Heart right ventricle (tissue), 16 donors: ENCODE measurements around the gene PTPRG. TPM values are rescaled to one million over a fixed set of nuclear protein-coding genes. Genes with fewer than 3 reads are reported as not detected.

Source experiments
- ATAC-seq, 8 donors: fragments of 200-7000 bp; cut with Tn5 transposase; one replicate each; pipeline ENCODE4 v1.9.1; 2020; ENCODE audit warnings: mild to moderate bottlenecking in 8 of 8, moderate library complexity in 8 of 8, moderate number of reproducible peaks in 1 of 8
- DNase-seq, 2 donors: peaks; one replicate each; pipeline ENCODE4 v3.0.0-alpha.2; 2020
- H3K27ac ChIP-seq, 10 donors: fragments of 200-600 bp; sonication (generic) in 2 of 10; one replicate each; pipeline versions ENCODE4 v1.5.0 to v1.8.0; 2020 to 2022; ENCODE audit warnings: mild to moderate bottlenecking in 3 of 10
- H3K27me3 ChIP-seq, 7 donors: fragments of 200-600 bp; one replicate each; pipeline ENCODE4 v1.8.0; 2021 to 2022; ENCODE audit warnings: mild to moderate bottlenecking in 2 of 7
- H3K36me3 ChIP-seq, 9 donors: fragments of 200-600 bp; sonication (generic) in 1 of 9; one replicate each; pipeline versions ENCODE4 v1.5.0 to v1.8.0; 2020 to 2022; ENCODE audit warnings: mild to moderate bottlenecking in 2 of 9
- H3K4me1 ChIP-seq, 9 donors: fragments of 200-600 bp; sonication (generic) in 1 of 9; one replicate each; pipeline versions ENCODE4 v1.5.0 to v1.8.0; 2020 to 2022; ENCODE audit warnings: mild to moderate bottlenecking in 4 of 9
- H3K4me3 ChIP-seq, 10 donors: fragments of 200-600 bp; sonication (generic) in 2 of 10; one replicate each; pipeline versions ENCODE4 v1.5.0 to v1.8.0; 2020 to 2022; ENCODE audit warnings: mild to moderate bottlenecking in 7 of 10, moderate library complexity in 2 of 10
- H3K9me3 ChIP-seq, 11 donors: fragments of 200-600 bp in 10 of 11; sonication (generic) in 2 of 11; one replicate each; pipeline versions ENCODE4 v1.5.0 to v1.8.0; 2013 to 2022; ENCODE audit warnings: mild to moderate bottlenecking in 2 of 11, control low read depth in 1 of 11, moderate library complexity in 1 of 11
- WGBS, 2 donors: extraction: QIAGEN DNeasy Blood & Tissue Kit; methylation state at CpG; one replicate each; pipeline ENCODE4 v1.1.7; 2013; ENCODE audit warnings: inconsistent platforms in 1 of 2; 5-methylcytosine and 5-hydroxymethylcytosine counted together
- intact Hi-C, 10 donors: fragments of 100-400 bp; cut with DNase I; formaldehyde crosslinking; loops; one replicate each; pipeline versions ENCODE4 v1.11.1 to v1.14.2; 2022
- polyA plus RNA-seq, 2 donors: library from polyadenylated mRNA; stranded (reverse); fragments of 200-250 nt; gene quantifications; one replicate each; pipeline ENCODE4 v1.2.3, GENCODE V29; 2013
- total RNA-seq, 10 donors: library from RNA; stranded (reverse); fragmentation: NEBNext Ultra II Directional in 3 of 10; extraction: Animal tissue kit (Norgen Biotek cat#: 25700) in 3 of 10; gene quantifications; one replicate each; pipeline versions ENCODE4 v1.2.1 to v1.2.4, GENCODE V29; 2021 to 2023
- TF ChIP-seq, protein P1 (sequence below), 9 donors: fragments of 200-600 bp; sonication (generic) in 2 of 9; IDR thresholded peaks; one replicate each; pipeline versions ENCODE4 v1.5.0 to v1.8.0; 2021 to 2022; ENCODE audit warnings: antibody characterized with exemption in 9 of 9, mild to moderate bottlenecking in 5 of 9, moderate library complexity in 1 of 9
- donor health status: Arrhythmogenic right ventricular cardiomyopathy.
- donor health status: ischemic (EF 13 %, LVEDD 7.1; RV severe dilation, severe dysfunction).
- donor health status: healthy with polysubstance abuse.
- donor health status: DM: no; HTN: yes; CAD: no.
- donor health status: DM: no; HTN: no; CAD: no.
- donor health status: ischemic (EF 25% LVEDD 6.9; RV normal size, moderate dysfunction).
- donor health status: ischemic (EF 25% LVEDD 5.7; RV mildly dilated, moderate dysfunction).
- donor health status: healthy.
- donor health status: DM: yes; HTN: yes; CAD: no.
- donor health status: Ischemic cardiomyopathy.
- donor health status: ischemic (EF 35%, LVEDD 5.7; RV mildly dilated, moderate dysfunction).
- donor health status: nonischemic (EF 11% LVEDD 7.7; RV severe dilation, severe dysfunction).
- donor health status: DM: yes; HTN: yes; CAD: no.
- donor health status: PGD.
- donor health status: ischemic (EF 29% LVEDD 5.4; RV normal size, mild dysfunction).
- donor health status: nonischemic (EF 23%, LVEDD 6.1; RV moderate dilation, normal function).

Gene PTPRG
- total and polyA plus RNA-seq, 12 donors = 10.1 to 38.3 (median 32.6) TPM

DNA sequence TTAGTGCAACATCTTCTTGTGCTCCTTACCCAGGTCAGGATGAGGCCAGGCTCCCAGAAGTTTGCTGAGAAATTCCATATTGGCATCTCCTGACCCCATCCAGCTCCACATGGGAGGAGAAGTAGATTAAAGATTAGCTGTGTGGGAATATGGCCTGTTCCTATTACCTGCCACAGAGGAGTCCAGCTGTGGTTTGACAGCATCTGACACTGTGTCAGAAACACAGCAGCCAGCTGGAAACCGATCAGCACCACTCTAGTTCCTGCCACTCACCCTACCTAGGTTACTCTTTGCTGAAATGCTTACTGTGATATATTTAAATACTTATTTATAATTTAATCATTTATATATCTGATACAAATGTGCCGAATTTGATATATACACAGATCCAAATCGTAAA lies 551.7 kb downstream of the PTPRG start:
- Histone ChIP-seq H3K4me1 (peaks cover 0 to 19% (median 7%) of the 10 kb centered on the region in 9 donors), H3K27ac (no peak overlapping the region), H3K4me3 (no peak overlapping the region), H3K36me3 (no peaks in the 10 kb centered on the region), H3K9me3 (peaks cover 0 to 15% (median 0%) of the 10 kb centered on the region in 11 donors), H3K27me3 (no peaks in the 10 kb centered on the region)
- intact Hi-C loops = no loop called here
- peak in 1 of 8 donors; percentile 24 for ATAC-seq
- WGBS, 2 donors = 84 to 90% methylated on average over 3 of the region's 3 CpGs
- TF ChIP-seq, protein P1, sequence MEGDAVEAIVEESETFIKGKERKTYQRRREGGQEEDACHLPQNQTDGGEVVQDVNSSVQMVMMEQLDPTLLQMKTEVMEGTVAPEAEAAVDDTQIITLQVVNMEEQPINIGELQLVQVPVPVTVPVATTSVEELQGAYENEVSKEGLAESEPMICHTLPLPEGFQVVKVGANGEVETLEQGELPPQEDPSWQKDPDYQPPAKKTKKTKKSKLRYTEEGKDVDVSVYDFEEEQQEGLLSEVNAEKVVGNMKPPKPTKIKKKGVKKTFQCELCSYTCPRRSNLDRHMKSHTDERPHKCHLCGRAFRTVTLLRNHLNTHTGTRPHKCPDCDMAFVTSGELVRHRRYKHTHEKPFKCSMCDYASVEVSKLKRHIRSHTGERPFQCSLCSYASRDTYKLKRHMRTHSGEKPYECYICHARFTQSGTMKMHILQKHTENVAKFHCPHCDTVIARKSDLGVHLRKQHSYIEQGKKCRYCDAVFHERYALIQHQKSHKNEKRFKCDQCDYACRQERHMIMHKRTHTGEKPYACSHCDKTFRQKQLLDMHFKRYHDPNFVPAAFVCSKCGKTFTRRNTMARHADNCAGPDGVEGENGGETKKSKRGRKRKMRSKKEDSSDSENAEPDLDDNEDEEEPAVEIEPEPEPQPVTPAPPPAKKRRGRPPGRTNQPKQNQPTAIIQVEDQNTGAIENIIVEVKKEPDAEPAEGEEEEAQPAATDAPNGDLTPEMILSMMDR (IDR thresholded peaks at IDR 0.05) = no peak
- DNase-seq = no peak

DNA sequence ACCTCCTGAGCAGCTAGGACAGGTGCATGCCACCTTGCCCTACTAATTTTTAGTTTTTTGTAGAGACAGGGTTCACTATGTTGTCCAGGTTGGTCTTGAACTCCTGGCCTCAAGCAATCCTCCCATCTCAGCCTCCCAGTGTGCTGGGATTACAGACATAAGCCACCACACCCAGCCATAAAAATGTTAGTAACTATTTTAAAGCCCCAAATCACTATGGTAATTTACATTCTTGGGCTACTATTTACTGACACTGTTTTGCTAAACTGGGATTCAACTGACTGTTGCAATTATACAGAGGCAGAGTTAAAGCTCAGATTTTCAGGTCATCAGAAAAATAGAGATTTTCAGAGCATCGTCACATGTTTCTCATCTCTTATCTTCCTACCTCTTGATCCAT lies 553.4 kb downstream of the PTPRG start:
- ATAC-seq (no peak), DNase-seq (no peak)
- no peak overlapping the region for H3K4me3 ChIP-seq
- H3K27ac ChIP-seq = no peak overlapping the region
- no peaks in the 10 kb centered on the region for H3K36me3 ChIP-seq
- 98 to 100% methylated on average over 1 of the region's 1 CpG for WGBS, 2 donors
- intact Hi-C loops = no loop called here
- H3K9me3 ChIP-seq = peaks cover 0 to 1% (median 0%) of the 10 kb centered on the region in 11 donors
- no peaks in the 10 kb centered on the region for H3K27me3 ChIP-seq
- H3K4me1 ChIP-seq = peaks cover 3 to 19% (median 7%) of the 10 kb centered on the region in 9 donors
- TF ChIP-seq, protein P1 (IDR thresholded peaks at IDR 0.05) = no peak

DNA sequence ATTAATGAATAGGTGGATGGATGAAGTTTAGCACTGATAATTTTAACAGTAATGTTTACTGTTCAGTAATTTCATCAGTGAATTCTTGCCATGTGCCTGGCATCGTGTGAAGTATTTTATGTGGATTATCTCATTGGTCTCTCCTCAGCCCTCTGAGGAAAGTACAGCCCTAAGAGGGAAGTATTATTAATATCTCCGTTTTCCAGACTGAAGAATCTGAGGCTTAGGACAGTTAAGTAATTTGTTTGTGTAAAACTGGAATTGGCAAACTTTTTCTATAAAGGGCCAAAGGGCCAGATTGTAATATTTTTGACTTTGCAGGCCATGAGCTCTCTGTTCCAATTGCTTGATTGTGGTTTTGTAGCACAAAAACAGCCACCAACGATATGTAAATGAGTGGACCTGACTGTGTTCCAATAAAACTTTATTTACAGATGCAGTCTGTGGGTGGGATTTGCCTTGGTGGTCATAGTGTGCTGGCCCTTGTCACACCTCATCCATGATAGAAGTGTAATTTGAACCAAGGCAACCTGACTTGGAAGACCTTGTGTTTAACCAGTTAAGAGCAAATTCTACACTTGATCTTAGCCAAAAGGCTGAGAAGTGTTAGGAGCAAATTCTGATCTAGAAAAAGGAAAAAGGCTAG lies 556.7 kb downstream of the PTPRG start:
- intact Hi-C loops = no loop called here

DNA sequence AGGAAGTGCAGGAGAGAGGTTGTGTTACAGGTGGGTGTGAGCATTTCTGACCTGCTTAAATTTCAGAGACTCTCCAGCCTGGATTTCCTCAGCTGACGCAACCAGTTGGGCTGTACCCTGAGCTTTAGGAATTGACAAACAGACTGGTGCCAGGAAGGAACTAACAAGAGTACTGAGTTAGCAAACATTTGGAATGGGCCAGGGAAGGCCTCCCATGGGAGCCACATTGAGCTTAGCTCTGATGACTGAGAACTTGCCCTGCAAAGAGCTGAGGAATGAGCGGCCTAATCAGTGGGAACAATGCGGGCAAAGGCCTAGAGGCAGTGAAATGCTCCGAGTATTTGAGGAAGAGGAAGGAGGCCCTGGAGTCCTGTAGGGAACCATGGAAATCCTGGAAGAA lies 557.8 kb downstream of the PTPRG start:
- DNase-seq (no peak), ATAC-seq (peak in 3 of 8 donors; percentile 13 to 54 (median 32))
- intact Hi-C loops = no loop called here
- H3K4me3 ChIP-seq = no peak overlapping the region
- H3K4me1 ChIP-seq = peaks cover 0 to 20% (median 4%) of the 10 kb centered on the region in 9 donors
- no peaks in the 10 kb centered on the region for H3K27me3 ChIP-seq
- 89 to 91% methylated on average over 4 of the region's 4 CpGs for WGBS, 2 donors
- TF ChIP-seq, protein P1 (IDR thresholded peaks at IDR 0.05) = no peak
- H3K36me3 ChIP-seq = peaks cover 0 to 3% (median 0%) of the 10 kb centered on the region in 9 donors
- H3K27ac ChIP-seq = no peak overlapping the region
- peaks cover 0 to 17% (median 3%) of the 10 kb centered on the region in 11 donors for H3K9me3 ChIP-seq

More for the DNA sequence above, 556.7 kb downstream of the PTPRG start:
- TF ChIP-seq, protein P1 (IDR thresholded peaks at IDR 0.05) = no peak
- peaks cover 0 to 1% (median 0%) of the 10 kb centered on the region in 9 donors for H3K36me3 ChIP-seq
- ATAC-seq (peak in 3 of 8 donors; percentile 64 to 67 (median 66)), DNase-seq (no peak)
- H3K4me1 ChIP-seq = peaks cover 0 to 20% (median 4%) of the 10 kb centered on the region in 9 donors
- WGBS, 2 donors = 61 to 69% methylated on average over 3 of the region's 3 CpGs
- H3K27ac ChIP-seq = peak overlapping the region in 1 of 10 donors; percentile 23
- no peaks in the 10 kb centered on the region for H3K27me3 ChIP-seq
- H3K4me3 ChIP-seq = no peak overlapping the region
- H3K9me3 ChIP-seq = peaks cover 0 to 9% (median 0%) of the 10 kb centered on the region in 11 donors
